AG20443 (cell line): ENCODE results near the gene CDCP2.

Experiments used
- DNase-seq: peaks from one replicate; pipeline ENCODE4 v3.0.0; 2012; ENCODE audit warnings: low spot score, mixed read lengths

CDCP2 gene

DNA sequence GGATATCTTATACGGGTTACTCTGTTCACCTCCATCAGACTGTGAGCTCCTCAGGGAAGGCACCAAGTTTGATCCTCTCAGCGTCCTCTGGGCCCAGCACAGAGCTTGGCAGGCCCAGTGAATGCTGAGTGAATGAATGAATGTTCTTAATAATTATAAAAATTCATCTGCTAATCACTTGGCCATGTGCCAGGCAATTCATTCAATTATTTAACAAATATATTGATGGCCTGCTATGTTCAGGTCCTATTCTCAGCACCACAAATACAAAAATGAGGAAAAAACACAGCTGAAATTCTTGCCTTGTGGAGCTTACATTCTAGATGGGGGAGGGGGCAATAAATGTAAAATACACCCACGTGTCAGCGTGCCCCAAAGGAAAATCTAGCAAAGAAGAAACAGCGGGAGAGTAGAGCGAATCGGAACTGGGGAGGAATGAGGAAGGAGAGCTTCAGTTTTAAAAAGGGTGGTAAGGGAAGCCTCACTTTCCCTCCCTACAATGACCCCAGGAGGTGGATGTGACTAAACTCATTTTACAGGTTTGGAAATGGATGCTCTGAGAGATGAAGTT lies 15.8 kb downstream of the CDCP2 start:
- DNase-seq, result no peak

DNA sequence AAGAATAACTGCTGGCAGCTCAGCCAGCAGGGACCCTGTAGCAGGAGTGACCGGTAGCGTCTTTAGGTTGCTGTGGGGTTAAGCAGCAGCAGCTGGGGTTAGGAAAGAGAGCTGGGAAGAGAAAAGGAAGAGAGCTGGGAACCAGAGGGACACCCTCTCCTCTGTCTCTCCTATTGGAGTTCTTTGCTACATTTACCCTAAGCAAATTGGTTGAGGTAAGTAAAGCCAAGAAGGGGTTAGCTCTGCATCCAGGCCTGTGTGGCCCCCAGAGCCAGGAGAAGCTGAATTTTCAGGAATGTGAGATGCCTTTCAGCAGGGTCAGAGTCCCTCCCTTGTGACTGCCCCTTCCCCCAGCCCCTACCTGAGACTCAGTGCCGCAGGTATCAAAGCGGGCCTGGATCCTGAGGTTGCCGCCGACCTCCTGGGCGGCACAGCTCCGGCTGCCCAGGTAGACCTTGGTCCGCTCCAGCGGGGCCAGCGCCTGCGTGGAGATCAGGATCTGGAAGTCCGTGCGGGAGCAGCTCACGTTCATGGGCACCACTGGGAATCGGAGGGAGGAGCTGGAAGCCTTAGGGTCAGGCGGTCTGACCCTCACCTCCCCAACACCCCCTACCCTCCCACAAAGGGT lies 16.4 kb downstream of the CDCP2 start:
- no peak for DNase-seq

DNA sequence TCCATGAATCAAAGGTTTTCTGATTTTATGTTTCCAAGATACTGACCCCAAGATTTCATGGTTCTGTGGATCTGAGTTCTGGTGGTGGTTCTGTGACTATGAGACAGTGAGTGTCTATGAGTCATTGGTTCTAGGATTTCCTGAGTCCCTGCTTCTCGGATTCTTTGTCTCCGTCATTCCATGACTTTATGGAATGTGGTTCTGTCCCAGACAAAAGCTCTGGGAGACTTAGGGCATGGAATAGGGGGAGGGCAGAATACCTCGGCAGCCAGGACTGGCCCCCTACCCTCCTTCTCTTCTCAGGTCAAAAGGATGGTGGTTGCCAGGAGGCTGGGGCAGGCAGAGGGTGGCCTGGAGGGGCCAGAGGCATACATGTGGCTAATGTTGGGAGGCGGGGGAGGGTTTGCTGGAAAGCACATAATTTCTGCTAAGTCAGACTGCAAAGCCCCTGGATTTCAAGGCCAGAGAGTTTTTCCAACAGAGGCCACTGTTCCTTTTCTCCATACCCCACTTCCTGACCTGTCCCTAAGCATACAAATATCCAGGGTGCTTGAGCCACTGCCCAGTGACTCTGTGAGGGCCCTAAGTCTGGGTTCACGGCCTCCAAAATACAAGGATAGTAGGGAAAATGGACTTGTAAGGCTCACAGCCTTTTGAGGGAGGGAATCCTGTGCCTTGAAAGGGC lies 17.2 kb downstream of the CDCP2 start:
- no peak for DNase-seq

DNA sequence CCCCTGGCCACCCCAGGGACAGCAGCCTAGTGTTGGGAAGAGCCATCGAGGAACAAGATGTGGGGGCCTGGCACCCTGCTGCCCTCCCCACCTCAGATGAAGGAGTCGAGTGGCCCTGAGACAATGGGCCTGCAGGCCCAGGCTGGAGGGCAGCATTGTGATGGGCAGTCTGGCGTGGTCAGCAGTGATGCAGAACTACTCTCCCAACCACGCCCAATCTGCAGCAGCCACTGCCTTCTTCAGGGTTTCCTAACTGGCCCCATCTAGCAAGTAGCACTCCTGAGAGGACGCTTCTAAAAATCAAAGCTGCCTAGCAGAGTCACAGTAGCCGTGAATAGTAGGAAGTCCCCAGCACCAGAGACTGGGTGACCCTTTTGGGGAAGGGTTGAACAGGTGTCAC lies 18.5 kb downstream of the CDCP2 start:
- DNase-seq, result no peak

DNA sequence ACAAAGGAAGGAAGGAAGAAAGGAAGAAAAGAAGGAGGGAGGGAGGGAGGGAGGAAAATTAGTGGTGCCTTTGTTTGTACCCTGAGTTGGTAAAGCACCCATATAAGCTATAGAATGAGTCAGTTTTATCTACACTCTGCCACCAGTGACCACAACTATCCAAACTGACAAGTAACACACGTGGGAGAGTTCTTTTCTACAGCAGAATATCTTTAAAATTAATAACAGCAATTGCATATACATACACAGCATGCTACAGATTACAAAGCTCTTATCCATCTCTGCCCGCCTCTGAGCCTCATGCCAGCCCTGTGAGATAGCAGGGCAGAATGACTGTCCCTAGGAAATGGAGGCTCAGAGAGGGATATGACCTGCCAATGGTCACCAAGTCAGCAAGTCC lies 20.3 kb downstream of the CDCP2 start:
- no peak for DNase-seq

DNA sequence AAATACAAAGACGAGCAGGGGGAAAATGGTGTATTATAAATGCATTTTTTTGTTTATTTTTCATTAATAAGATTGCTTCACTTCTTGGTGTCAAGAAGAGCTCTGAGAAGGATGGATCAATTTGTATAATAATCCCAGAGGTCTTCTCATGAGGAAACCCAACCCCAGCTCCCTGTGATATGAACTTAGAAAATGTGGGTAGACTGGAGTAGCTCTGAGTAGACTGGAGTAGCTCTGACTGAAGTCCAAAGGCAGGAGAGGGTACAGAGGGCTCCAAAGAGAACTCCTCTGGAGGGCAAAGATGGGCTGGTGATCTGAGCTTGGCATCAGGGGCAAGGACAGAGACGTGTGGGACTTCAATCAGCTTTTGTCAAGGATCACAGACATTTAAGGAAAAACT lies 21.4 kb downstream of the CDCP2 start:
- DNase-seq, result no peak

DNA sequence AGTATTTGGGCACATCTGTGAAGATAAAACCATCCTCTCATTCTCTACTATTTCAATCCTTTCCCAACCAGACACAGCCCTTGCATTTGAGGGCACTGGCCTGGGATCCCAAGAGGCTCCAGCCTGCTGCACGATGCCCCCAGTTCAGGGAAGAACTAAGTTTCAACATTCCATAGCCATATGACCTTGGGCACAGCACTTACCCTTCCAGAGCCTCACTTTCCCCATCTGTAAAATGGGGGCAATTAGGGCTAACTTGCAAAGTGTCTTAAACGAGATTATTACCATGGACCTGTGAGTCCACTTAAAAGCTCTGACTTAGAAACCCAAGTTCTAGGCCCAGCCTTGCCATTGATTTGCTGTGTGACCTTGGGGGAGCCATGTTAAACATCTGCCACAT lies 22.9 kb downstream of the CDCP2 start:
- DNase-seq, result no peak

DNA sequence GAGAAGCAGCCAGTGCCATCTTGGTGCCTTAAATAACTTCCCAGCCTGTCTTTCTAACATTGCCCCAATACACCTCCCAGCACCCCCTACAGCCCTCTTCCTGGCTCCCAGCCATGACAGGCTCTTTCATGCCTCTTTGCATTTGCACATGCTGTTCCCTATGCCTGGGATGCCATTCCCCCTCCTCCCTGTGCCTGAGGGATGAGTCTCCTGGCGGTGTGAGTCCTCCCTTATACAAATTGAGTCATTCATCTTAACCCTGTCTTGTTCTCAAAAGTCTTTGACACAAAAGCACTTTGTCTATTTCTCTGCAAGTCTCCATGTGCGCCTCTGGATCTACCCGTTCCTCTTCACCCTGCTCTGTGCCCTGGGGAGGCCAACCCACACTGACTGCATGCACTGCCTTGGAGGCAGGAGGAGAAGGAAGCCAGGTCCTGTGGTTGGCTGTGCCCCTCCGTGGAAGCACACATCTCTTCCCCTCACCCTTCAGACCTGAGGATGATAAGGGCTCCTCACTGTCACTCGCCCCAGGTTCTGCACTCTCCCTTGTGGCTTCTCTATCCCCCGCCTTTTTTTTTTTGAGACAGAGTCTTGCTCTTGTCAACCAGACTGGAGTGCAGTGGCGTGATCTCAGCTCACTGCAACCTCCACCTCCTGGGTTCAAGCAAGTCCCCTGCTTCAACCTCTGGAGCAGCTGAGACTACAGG lies 25.1 kb downstream of the CDCP2 start:
- no peak for DNase-seq

DNA sequence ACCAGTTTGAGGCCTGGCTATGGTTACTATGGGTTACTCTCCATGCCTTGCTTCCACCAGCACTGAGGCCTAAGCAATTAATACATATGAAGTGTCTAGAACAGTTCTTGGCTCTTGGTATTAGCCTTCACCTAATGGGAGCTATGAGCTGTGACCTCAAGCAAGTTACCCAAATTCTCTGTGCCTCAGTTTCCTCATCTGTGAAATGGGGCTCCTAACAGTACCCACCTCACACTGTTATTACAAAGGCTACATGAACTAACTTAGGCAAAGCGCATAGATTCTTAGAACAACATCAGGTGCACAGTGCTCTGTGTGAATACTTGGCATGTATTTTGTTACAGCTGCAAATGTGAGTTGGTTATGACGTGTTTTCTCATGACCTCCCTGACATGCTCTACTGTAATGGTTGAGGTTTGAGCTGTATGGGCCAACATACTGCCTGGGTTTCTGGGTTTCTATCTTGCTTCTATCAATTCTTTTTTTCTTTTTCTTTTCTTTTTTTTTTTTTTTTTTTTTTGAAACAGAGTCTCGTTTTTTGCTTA lies 26.5 kb downstream of the CDCP2 start:
- DNase-seq, result no peak

DNA sequence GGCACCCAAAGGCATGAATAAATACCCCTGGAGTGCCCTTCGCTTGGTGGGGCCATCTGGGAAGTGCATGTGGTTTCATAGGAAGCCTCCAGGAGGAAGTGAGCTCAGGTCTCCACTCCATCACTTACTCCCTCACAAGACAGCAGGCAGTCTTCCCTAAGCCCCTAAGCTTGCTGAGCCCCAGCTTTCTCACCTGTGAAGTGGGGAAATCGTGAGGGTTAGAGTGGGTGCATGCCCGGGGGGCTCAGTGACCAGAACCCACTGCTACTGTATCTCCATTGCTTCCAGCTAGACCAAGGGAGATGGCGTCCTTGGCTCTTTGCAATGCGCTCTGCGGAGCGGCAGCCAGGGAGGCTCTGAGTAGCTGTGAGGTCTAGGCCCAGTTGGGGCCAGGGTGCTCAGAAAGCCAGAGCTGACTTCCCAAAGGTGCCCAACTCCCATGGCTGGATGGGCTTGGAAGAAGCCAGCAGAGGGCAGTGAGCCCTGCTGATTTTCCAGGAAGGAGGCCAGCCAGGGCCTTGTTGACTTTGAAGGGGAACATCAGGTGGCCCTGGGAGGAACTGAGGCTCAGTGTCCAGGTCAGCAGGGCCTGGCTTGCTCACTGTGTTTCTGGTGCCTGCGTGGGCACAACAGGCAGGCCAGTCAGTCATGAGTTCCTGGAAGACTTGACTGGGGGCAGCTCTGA lies 27.3 kb downstream of the CDCP2 start:
- DNase-seq, result peak; percentile 42

DNA sequence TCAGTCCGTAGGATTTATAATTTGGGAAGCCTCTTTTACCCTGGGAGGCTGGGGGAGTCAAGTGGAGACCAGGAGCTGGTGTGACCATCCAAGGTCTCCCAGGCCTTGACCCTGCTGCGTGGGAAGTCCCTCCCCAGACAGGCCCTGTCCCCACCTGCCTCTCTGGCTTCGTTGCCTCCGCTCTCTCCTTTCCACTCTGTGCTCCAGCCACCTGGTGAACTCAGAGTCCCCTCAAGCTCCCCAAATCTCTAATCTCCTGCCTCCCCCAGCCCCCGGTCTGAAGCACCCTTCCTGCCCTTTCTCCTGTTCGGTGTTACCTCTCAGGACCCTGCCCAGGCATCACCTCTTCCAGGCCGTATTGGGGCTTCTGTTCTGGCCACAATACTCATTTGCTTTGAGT lies 27.9 kb downstream of the CDCP2 start:
- DNase-seq, result no peak

DNA sequence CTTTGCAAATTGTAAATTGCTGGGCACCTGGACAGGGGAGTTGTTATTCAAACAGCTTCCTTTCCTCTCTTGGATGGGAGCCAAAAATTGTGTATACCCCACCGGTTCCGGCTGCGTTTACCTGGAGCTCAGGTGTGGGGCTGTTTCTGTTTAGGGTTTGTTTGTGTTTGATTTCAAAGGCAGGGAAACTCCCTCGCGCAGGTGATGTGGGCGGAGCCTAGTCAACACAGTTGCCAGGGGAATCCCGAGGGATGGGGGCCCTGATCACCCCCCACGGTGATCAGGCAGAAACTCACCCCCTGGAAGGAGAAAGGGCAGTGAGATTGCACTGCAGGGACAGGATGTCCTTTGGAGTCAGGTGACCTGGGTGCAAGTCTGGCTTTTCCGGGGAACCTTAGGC lies 28.3 kb downstream of the CDCP2 start:
- no peak for DNase-seq

DNA sequence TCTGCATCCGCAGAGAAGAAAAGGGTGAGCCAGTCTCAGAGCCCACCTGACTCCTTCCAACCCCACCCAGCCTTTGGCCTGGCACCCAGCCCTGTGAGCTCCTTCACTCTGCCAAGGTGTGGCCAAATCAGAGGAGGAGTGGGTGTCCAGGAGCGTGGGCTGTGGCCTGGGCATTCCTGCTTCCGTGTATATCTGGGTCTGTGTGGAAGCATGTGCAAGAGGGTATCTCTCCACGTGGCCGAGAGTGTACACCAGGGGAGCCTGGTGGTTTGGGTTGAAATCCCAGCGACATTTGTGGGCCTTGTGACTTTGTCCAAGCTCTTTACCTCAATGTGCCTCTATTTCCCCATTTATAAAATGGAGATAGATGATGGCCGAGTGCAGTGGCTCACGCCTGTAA lies 29.8 kb downstream of the CDCP2 start:
- no peak for DNase-seq

DNA sequence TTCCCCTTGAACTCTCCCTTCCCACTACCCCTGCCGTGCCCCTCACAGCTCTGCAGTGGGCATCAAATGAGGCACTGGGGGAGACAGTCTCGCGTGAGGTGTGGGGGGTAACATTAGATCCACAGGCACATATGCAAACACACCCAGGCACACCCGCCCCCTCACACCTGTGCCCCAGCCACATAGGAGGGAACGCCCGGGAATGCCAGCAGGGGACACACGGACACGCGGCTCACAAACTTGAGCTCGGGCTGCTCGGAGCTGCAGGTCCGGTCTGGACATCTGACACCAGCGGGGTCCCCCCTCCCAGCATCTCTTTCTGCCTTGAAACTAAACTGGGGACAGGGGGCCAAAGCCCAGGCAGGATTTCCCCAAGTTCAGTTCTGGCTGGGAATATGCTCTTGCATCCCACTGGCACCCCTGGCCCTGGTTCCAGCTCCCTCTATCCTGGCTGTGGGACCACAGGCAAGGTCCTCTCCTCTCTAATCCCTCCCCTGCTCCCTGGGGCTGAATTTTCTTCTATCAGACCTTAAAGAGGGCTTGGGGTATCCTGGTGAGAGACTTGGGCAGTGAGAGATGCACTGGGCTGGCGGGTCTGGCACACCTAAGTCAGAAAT lies 30.6 kb downstream of the CDCP2 start:
- DNase-seq, result no peak

DNA sequence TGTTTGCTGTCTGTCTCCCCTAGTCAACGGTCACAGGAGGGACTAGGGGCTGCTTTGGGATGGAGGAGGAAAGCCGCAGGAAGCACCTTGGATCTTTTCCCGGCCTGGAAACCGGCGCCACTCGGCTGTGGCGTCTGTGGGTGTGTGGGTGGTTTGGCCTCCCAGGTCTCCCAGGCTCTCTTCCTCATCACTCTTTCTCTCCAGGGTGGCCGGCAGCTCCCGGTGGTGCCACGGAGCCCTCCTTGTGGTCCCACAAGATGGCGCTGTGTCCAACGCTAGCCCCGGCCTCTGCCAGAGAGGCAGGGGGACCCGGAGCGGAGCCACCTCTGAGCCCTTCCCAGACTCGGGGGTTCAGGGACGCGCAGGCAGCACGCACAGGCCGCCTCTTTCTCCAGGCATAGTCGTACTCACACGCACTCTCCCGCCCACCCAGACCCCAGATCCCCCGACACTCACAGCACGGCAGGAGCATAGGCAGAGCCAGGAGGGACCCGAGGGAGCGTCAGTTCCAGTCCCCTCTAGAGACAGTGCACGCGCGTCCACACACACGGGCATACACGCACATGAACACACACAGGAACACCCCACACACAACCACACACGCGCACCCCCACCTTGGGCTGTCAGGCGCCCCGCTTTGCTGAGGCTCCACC lies 31.2 kb downstream of the CDCP2 start:
- DNase-seq, result peak; percentile 92

DNA sequence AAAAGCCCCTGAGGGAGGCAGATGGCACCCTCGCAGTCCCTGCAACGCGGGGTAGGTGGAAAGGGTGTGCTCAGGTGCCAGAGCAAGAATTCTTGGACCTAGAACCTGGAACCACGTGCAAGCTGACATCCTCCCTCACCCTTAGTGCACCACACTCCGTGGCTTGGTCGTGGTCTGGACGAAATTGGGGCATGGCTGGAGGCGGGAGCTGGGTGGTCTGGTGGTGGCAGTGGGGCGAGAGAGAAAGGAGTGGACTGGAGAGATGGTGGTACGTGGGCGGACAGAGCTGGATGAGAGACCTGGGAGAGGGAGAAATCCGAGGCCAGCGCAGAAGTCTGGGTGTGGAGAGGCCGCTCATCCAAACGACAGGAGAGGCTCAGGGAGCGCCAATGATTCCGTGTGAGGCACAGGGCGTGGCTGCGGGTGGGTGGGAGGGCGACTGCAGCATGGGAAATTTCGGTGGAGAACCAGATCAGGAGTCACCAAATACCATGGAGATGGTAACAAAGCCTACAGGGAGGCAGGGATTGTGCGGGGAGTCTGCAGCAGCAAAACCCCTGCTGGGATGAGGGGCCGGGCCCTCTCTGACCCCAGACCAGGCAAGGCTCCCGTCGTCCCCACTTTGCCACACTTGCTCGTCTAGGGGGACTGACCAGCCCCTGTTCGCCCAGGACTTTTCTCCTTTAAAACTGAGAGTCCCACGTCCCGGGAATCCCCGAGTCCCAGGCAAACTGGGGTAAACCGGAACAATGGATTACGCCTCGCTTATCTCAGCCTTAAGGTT lies 31.9 kb downstream of the CDCP2 start:
- peak; percentile 60 for DNase-seq

DNA sequence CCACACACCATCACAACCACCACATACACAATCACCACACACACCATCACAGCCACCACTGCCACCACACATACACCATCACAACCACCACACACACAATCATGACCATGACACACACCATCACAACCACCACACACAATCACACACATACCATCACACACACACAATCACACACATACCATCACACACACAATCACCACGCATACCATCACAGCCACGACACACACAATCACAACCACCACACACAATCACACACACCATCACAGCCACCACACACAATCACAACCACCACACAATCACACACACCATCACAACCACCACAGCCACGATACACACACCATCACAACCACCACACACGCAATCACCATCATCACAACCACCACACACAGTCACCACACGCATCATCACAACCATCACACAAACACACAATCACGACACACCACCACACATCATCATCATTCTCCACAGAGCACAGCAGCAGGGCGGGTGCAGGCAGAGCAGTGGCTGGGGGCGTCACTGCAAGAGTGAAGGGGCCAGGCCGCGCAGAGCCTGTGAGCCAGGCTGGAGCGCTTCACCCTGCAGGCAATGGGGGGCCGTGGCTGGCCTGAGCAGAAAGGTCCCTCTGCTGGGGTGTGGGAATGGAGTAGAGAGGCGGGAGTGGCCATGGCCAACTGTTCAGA lies 32.6 kb downstream of the CDCP2 start:
- DNase-seq, result no peak

DNA sequence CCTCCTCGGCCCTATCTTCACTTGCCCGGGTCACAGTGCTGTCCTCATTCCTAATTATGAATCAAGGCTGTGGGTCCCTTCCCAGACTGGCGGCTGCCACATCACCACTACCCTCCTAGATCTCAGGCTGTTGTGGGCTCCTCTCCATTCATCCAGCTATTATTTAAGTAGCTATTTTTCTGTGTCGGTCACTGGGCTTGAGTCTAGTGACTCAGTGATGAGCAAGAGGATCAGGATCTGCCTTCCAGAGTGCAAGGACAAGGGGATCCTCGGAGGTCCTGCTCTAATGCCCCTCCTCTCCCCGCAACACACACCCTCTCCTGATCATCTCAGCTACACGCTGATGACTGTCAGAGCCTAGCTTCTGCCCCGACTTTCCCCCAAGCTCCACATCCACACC lies 34.1 kb downstream of the CDCP2 start:
- DNase-seq, result peak; percentile 87

DNA sequence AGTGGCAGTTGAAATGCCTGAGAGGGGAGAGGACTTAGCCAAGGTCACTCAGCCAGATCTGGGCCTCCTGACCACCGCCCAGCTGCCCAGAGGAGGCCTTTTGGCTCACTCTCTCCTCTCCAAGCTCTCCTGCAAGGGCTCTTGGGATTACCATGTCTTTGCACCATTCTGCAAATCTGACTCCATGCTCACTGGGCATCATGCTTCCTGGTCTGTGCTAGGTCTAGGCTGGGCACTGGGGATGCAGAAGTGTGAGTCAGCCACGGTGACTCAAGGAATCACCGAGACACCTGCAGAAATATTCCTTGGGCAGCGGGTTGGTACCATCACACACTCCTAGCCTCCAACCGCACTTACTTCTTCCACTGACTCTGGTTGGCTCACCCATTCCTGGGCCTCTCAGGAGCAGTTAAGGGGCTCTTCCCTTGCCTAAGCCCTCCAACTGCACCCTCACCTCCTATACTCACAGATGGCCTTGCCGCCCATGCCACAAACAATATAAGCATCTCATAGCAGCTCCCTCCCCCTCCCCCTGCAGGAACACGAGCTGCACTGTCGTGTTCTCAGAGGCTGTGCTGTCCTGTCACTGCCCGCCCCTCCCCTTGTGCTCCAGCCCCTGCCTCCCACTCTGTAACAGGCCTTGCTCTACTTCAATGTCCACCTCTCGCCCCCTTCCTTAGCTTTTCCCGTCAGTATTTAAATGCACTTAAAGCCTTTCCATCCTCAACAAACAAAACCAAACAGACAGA lies 34.8 kb downstream of the CDCP2 start:
- no peak for DNase-seq
